GM19043 (cell line): ENCODE results near the gene UBE2L6.
A peak's percentile ranks its signal among the peaks of the same experiment; 100 is the strongest.
"Not testable (repeated sequence)": the region's sequence is repeated elsewhere in the genome, so short reads cannot be mapped to it uniquely, and the experiment has no call there.

Source experiments
- ATAC-seq: cut with Tn5 transposase; IDR thresholded peaks from one replicate; pipeline ENCODE4 v1.9.1; 2021; ENCODE audit warnings: low read depth; ENCODE audit not compliant: unreplicated experiment

The UBE2L6 gene

GRCh38 chr11:57568330-57568766, 876 bp upstream of the UBE2L6 start:
- ATAC-seq = peak; percentile 6

DNA sequence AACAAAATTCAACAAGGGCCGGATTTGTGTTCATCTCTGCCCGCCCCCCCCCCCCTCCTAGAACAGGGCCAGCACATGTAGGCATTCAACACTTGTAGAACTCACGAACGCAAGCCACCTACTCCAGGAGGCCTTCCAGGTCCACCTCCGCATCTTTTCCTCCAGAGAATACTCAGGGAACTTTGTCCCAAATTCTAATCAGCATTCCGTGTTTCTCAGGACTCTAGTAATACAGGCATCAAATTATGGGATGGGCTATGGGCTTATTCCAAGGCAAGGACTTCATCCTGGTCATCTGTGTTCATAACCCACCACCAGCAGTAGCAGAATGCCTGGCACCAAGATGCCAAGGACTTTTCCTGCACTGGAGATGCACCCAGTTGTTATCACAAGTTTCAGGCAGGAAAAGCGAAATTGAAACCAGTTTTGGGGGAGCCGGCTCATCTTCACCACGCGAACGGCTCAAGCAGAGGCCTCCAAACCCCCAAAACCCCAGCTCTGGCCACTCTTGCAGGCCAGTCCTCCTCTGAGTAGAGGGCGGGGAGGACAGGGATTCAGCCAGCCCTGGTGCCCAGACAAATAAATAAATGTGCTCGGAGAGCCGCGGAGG, 462 bp downstream of the UBE2L6 start:
- peak; percentile 2 for ATAC-seq

DNA sequence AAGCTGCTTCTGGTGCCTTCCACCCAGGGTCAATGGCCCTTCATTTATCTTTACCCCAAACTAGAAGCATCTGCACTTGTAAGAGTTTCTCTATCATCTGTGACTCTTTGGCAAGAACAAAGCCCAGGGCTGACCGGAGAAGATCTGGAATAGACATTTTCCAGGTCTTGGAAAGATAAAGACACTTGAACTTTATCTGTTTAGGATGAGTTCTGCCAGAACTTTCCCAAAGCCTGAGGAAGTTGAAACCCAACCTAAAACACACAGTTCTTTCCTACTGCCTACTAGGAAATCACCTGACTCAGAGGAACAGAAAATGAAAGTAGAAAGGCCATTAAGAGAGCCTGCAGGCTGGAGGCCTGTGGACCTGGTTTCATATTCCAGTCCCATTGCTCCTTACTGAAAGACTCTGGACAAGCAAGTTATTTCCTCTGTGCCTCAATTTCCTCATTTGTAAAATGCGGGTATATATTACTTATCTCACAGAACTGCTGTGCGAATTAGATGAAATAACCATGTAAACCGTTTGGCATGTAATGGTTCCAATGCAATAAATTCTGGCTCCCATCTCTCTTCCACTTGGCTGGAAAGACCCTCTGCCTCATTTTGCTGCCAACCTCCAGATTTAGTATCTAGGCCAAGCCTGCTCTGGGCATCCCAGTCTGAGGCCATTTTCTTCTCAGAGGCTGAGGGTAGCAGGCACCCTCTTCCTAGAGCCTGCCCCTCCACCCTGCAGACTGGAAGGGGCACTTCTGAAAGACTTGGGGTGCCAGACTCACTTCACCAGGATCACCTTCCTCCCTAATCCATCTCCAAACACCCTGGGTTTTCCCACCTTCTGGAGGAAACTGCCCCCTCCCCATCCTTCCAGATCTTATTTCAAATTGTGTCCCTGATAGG, 1.2 kb downstream of the UBE2L6 start:
- ATAC-seq = peak; percentile 53

GRCh38 chr11:57562596-57562995, 4.9 kb downstream of the UBE2L6 start:
- no peak for ATAC-seq

DNA sequence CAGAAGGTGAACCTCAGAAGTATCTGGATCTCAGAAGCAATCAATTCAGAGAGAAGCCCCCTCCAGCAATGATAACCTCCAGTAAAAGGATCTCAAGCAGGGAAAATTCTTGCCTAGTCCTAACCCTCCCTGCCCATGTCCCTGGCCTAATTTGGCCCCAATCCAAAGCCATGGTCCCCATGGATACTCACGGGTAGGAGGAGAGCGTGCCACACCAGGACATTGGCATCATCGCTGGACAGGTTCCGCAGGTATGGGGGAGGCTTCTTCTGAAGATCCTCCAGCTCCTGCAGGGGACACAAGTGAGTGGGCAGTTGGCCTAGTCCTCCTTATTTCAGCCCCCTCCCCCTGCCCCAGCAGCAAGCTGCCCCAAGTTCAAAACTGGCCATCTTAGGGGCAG, 7.3 kb downstream of the UBE2L6 start:
- ATAC-seq = no peak

DNA sequence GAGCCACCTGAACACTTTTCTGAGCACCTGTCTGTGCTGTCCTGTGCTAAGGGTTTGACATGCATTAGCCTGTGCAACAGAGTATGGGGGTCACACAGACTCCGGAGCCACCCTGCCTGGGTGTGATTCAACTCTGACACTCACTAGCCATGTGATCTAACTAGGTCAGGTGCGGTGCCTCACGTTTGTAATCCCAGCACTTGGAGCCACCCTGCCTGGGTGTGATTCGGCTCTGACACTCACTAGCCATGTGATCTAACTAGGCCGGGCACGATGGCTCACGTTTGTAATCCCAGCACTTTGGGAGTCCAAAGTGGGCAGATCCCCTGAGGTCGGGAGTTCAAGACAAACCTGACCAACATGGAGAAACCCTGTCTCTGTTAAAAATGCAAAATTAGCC, 11.4 kb downstream of the UBE2L6 start:
- no peak for ATAC-seq

GRCh38 chr11:57555393-57555792, 12.1 kb downstream of the UBE2L6 start:
- ATAC-seq = no peak

GRCh38 chr11:57552479-57552878, 15.0 kb downstream of the UBE2L6 start:
- ATAC-seq = no peak

DNA sequence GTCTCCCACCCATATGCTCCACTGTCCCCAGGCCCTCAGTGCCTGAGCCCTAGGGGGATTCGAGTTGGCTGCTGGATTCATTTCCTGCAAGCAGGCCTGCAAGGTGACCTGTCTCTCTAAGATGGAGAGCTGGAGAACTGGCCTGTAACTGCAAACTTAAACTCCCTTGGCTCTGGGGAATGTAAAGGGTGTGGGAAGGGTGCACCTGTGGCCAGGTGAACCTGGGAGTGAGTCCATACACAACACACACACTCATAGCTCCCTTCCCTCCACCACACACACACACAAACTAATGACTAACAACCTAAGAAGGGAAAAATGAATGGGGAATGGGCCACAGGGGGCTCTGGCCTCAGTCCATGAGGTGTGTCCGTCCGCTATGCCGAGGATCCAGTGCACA, 15.5 kb downstream of the UBE2L6 start:
- ATAC-seq = no peak

GRCh38 chr11:57549983-57550382, 17.5 kb downstream of the UBE2L6 start:
- ATAC-seq = no peak

DNA sequence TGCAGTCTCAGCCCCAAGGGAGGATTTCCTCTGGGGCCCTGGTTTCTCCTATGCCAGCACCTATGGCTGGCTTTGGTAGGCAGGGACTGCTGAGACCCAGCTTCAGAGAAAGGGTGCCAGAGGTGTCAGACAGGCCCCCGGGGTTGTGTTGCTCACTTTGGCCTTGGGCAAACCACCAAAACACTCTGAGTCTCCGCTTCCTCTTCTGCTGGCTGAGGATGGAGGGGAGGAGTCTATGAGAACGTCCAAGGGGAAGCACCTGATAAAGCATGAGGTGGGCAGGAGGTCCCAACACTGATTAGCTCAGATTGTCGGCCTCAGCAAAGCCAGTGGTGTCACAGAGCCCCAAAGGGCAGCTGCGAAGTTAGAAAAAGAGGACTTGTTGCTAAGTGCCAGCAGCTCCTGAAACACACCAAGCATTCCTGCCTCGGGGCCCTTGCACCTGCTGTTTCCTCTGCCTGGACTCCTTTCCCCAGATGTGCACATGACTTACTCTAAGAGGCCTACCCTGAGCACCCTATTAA, 19.6 kb downstream of the UBE2L6 start:
- ATAC-seq = peak; percentile 92

DNA sequence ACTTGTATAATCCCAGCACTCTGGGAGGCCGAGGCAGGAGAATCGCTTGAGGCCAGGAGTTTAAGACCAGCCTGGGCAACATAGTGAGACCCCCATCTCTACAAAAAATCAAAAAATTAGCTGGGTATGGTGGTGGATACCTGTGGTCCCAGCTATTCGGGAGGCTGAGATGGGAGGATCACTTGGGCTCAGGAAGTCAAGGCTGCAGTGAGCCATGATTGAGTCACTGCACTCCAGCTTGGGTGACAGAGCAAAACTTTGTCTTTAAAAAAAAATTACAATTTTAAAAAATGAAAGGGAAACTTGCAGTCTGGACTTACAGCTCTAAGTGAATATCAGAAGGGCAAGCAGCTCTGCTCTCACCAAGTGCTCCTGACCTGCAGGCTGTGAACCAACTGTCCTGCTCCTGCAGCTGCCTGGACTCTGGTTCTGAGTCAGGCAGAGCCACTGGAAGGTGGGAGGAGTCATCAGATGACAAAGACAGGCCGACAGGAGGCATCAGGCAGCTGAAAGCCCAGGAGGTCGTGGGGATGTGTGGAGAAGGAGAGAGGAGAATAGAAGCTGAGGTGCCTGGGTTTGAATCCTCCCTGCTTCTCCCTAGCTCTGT, 20.5 kb downstream of the UBE2L6 start:
- ATAC-seq = peak; percentile 56

DNA sequence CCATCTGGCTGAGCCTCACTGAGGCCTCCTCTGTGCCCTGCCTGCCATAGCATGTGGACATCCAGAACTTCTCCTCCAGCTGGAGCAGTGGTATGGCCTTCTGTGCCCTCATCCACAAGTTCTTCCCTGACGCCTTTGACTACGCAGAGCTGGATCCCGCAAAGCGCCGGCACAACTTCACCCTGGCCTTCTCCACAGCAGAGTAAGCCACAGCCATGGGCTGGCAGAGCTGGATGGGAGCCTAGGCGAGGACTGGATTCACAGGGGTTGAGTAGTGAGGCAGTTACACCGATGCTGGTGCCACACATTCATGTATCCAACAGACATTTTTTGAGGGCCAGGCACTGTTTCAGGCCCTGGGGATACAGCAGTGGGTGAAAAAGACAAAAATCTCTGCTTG, 21.0 kb downstream of the UBE2L6 start:
- ATAC-seq = no peak

DNA sequence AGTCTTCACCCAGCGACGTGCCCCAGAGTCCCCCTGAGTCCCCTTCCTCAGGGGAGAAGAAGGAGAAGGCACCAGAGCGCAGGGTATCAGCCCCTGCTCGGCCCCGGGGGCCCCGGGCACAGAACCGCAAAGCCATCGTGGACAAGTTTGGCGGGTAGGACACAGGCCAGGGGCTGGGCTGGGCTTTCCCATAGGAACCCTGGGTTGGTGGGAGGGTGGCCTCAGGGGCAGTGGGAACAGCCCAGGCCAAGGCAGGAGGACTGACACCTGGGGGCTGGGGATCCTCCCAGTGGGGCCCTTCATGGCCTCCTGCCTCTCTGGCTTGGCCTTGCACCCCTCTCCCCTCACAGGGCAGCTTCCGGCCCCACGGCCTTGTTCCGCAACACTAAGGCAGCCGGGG, 21.6 kb downstream of the UBE2L6 start:
- no peak for ATAC-seq

GRCh38 chr11:57544566-57544965, 22.9 kb downstream of the UBE2L6 start:
- ATAC-seq = no peak

GRCh38 chr11:57543593-57543992, 23.9 kb downstream of the UBE2L6 start:
- ATAC-seq = no peak

DNA sequence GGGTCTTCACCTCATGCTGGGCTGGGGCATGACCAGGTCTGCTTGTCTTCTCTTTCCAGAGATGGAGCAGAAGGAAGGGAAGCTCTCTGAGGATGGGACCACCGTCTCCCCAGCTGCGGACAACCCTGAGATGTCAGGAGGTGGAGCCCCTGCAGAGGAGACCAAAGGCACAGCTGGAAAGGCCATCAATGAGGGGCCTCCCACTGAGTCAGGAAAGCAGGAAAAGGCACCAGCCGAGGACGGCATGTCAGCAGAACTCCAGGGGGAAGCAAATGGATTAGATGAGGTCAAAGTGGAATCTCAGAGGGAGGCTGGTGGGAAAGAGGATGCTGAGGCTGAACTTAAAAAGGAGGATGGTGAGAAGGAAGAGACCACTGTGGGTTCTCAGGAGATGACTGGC, 24.9 kb downstream of the UBE2L6 start:
- ATAC-seq = no peak

DNA sequence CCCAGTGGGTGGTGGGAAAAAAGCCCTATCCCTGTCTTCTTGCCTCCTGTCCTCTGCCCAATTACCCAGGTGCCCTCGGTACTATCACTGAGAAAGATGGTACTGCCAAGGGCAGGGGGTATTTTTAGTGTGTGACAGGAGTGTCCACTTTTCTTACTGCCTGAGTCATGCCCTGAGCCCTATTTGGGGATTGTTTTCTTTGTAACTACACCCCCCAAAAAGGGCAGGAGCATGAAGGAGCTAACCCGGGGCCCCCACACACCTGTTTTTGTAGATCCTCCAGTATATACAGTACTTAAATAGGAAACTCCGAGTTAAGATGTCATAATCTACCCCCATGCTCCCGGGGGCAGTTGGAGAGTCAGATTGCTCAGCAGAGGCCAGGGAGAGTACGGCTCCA, 26.3 kb downstream of the UBE2L6 start:
- no peak for ATAC-seq

- ATAC-seq = no peak
Measured at GRCh38 chr11:57539342-57539741, 28.1 kb downstream of the UBE2L6 start.

DNA sequence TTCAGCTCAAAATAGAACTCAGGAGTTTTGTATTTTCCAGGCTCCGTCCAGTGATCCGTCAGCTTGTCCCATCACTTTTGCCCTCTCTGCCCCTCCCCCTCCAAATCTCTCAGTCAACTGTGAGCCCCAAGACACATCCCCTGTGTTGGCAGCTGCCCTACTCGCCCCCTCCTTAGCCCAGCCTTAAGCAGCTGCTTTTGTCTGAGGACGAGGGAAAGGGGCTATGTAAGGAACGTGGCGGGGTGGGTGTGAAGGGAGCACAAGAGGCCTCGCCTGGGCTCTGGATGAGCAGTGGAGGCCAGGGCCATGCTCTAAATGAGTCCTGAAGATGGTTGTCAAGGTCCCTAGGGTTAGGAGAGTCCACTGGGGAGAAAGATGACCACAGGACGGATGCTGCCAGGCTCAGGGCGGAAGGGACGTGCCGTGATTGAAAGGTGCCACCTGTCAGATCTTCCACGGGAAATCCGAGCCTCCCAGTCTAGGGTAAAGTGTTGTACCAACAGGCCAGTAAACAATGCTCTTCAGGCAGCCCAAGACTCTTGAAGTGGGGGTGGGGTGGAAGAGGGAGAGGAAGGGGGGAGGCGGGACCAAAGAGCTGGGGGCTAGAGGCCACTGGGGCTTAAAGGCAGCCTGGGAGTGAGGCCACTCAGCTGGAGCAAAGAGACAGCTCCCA, 30.4 kb downstream of the UBE2L6 start, which contains the start of gene SMTNL1:
Gene SMTNL1 (plus strand): TSS at position 649 of the 673 bp plus-strand sequence. CDS start 5,048 bp downstream, outside the sequence.
- ATAC-seq = no peak

GRCh38 chr11:57534449-57534848, 33.0 kb downstream of the UBE2L6 start:
- ATAC-seq = not testable (repeated sequence)
